Superior temporal gyrus (tissue), 1 donor: ENCODE results near the gene TSHZ2.

ENCODE experiments used
- DNase-seq: peaks from one replicate; pipeline ENCODE4 v3.0.0-alpha.2; 2016; ENCODE audit errors: extremely low spot score

TSHZ2 gene

DNA sequence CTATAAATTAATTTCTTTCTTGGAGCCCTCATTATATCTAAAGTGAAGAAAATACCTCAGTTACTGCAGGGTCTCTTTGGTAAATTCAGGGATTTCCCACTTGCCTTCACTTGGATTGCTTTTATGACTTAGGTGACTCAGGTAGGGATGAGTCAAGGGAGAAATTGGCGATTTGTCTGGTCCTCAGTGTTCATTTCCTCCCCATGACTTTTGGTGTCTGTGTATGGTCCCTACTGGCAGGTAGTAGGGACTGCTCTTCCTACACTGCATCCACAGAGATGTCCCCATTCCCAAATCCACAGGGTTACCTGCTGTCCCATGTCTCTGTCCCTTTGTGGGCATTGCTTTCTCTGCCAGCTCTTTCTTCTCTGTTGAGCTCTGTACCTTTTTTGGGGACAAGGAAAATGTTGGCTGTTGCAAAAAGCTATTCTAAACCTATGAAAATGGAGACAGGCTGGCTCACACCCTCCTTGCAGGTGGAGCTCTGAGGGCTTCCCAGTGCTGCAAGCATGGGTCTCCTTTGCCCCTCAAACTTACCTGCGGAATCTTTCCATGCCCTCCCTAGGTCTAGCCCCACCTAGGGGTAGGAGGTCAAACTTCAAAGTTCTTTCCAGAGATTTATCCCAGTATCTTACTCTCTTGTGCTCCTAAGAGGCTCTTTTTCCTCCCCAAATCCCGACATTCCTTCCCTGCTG, 409.6 kb downstream of the TSHZ2 start:
- no peak for DNase-seq

DNA sequence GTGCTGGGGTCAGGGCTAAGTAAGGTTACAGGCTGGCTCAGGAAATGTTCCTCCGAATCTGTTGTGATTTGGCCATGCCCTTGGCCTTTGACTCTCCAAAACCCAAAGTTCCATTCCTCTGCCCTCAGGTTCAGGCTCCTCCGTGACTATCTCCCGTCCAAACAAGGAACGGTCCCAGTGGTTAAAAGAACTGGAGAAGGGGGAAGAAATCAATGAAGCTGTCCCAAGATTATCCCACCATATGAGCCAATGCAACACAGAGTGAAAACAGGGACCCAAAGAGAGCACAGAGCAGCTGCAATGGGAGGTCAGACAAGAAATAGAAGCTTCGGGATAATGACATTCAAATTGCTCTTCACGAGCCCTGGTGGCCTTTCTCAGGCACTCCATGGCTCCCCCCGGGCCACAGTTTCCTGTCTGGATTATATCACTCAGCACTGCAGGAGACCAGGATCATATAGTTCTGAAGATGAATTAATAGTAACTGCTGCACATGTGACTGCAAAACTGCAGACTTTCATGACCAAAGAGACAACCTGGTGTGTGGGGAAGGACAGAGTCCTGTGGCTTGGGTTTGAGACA, 410.2 kb downstream of the TSHZ2 start:
- DNase-seq: no peak

GRCh38 chr20:53383916-53384315, 411.8 kb downstream of the TSHZ2 start:
- no peak for DNase-seq

DNA sequence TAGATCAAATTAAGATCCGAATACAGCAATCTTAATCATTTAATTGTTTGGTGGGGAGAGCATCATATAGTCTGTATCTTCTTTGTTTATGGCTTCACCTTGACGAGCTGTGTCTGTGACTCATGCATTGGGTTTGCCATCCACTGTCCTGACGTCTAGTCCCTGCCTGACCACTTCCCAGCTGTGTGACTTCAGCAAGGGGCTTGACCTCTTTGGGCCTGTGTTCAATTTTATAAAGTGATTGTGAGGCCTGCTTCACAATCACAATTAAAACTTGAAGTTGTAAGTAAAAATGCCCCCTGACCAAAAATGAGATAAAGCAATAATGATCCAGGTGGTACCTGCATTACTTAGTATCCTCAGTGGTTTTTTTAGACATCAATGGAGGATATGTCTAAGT, 412.2 kb downstream of the TSHZ2 start:
- no peak for DNase-seq

DNA sequence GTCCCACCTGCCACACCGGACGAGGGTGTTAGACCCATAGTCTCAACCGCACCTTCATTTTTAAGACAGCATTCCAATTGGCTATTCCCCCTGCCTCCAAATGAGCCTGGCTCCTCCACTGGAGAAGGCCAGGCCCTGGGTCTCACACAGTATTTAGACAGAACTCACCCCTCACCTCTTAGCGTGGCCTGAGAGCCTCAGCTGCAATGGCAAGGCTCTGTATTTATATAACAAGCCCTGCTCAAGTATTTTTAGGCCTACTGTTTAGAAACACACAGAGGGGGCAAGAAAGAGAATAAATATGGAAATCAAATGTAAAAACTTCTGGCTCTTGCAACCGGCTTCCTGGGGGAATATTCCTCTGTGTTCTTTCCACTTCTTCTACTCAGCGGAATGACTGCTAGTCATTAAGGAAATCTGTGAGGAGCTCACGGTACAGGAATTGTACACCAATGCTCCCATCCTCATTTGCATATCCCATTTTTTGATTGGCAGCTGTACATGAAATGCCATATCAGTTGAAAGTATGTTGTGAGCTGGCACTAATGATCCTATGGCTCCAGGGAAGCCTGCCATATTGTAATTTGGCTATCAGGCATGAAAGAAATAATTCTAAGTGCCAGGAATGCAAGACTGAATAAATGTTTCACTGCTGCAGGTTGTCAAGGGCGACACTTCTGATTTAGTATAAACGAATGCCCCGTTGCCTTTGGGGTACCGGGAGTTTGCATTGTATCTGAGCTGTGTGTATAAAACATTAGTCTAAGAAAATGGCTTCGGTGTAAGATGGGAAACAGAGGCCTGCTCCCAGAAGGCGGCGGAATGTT, 414.0 kb downstream of the TSHZ2 start:
- no peak for DNase-seq

GRCh38 chr20:53387983-53388675, 416.0 kb downstream of the TSHZ2 start:
- DNase-seq: no peak

GRCh38 chr20:53389516-53390300, 417.6 kb downstream of the TSHZ2 start:
- DNase-seq: no peak

- no peak for DNase-seq
Measured at GRCh38 chr20:53390770-53391169, 418.6 kb downstream of the TSHZ2 start.

- no peak for DNase-seq
Measured at GRCh38 chr20:53394433-53394832, 422.3 kb downstream of the TSHZ2 start.

- DNase-seq: no peak
Measured at GRCh38 chr20:53395188-53395923, 423.2 kb downstream of the TSHZ2 start.

GRCh38 chr20:53399083-53399482, 426.9 kb downstream of the TSHZ2 start:
- DNase-seq: no peak

DNA sequence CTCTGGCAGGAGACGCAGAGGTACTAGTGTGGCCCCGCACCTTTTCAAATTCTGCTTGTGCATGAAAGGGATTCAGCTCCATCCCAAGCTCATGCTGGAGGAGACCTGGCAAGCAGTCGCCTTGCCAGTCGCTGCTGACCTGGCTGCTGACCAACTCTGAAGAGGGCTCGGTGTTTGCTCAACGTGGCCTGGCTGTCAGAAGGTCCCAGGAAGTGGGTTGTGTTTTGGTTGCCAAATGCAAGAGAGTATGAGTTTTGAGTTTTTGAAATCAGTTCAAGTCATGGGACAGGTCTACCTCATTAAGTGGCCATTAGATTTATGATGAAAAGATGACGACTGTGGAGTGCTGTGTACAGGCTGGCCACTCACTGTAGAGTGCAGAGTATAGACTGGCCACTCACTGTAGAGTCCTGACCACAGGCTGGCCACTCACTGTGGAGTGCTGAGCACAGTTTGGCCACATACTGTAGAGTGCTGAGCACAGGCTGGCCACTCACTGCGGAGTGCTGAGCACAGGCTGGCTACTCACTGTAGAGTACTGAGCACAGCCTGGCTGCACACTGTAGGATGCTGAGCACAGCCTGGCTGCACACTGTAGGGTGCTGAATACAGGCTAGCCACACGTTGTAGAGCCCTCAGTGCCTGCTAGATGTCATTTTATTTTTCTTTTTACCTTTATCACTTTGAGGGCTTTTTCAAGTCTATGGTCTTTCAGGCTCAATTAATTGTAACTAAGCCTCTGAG, 427.6 kb downstream of the TSHZ2 start:
- DNase-seq: no peak

DNA sequence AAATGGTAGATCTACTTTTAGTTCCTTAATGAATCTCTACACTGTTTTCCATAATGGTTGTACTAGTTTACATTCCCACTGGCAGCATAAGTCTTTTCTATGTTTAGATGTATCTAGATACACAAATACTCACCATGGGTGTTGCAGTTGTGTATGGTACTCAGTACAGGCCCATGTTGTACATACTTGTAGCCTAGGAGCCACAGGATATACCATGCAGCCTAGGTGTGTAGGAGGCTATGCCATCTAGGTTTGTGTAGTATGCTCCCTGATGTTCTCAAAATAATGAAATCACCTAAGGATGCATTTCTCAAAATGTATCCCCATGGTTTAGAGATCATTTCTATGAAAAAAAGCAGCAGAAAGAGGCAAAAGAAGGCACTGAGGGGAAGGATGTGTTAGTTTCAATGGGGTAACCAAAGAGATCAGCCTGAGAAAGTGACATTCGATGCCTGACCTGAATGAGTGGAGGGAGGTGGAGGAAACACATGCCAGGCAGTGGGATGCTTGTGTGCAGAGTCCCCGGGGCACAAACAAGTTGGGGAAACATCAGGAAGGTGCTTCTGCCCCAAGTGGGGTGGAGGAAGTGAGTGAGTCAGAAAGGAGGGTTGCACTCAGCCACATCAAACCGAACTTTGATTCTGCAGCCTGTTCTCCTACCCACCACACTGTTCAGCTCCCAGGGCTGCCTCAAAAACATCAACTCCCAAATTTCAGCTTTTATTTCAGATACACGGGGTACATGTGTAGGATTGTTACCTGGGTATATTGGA, 430.3 kb downstream of the TSHZ2 start:
- no peak for DNase-seq

- DNase-seq: no peak
Measured at GRCh38 chr20:53403029-53403428, 430.9 kb downstream of the TSHZ2 start.

DNA sequence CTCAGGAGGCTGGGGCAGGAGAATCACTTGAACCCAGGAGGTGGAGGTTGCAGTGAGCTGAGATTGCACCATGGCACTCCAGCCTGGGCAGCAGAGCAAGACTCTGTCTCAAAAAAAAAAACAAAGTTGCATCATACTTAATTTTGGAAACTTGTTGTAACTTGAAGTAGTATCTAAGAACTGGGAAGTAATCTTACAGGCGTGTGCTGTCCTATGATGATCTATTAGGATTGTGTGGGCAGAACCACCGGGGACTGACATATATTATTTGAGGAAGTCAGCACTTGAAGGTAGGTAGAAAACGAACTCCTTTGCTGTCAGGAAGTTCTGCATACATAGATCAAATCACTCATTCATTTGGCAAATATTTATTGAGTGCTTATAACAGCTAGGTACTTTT, 433.0 kb downstream of the TSHZ2 start:
- DNase-seq: no peak

DNA sequence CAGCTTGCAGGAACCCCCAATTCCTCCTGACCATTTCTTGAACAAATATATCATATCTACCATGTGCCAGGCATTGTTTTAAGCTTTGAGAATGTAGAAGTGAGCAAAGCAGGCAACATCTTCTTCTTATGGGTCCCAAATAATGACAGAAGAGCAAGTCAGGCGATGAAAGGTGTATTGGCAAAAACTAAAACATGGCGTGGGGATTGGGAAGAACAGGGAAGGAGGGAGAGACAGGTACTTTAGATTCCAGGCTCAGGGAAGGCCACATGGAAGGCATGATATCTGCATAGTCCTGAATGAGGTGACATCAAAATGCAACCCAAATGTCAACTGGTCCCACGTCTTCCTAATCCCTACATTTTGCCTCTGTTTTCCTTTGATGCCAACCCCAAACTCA, 434.4 kb downstream of the TSHZ2 start:
- no peak for DNase-seq

GRCh38 chr20:53408691-53409446, 436.7 kb downstream of the TSHZ2 start:
- DNase-seq: no peak

- no peak for DNase-seq
Measured at GRCh38 chr20:53409447-53409717, 437.2 kb downstream of the TSHZ2 start.

DNA sequence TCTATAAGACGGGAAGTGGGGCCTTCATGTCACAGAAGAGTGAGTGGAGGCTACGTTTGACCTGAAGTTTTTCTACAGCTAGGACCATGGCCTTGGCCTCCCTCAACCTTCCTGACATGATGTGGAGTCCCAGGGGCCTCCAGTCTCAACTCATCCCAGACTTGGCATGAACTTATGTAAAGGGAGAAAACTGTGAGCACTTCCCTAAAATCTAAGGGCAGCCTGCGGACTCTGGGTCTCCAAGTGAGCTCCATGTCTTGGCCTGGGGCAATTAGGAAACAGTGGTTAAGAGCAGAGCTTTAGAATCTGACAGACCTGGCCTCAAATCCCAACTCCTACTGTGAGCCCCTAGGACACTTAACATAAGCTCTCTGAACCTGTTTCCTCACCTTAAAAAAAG, 439.0 kb downstream of the TSHZ2 start:
- no peak for DNase-seq
